SJSA1 (cell line): ENCODE measurements around the gene ATP13A3. TPM values are rescaled to one million over a fixed set of nuclear protein-coding genes. Genes with fewer than 3 reads are reported as not detected.

Source experiments
- DNase-seq, 2 experiments: peaks; one replicate each; pipeline ENCODE4 v3.0.0-alpha.2; 2015 to 2020; ENCODE audit warnings: low spot score in 2 of 2, low read depth in 1 of 2
- H3K27ac ChIP-seq: fragments of 250-450 bp; sonication (Bioruptor Pico); 2 replicates; pipeline ENCODE4 v1.5.1; 2020; ENCODE audit warnings: mild to moderate bottlenecking, moderate library complexity
- H3K27me3 ChIP-seq: fragments of 250-450 bp; sonication (Bioruptor Pico); replicated peaks from 2 replicates; pipeline ENCODE4 v1.5.1; 2020; ENCODE audit warnings: mild to moderate bottlenecking, moderate library complexity
- H3K36me3 ChIP-seq: fragments of 250-450 bp; sonication (Bioruptor Pico); 2 replicates; pipeline ENCODE4 v1.5.1; 2020; ENCODE audit warnings: mild to moderate bottlenecking
- H3K4me1 ChIP-seq: fragments of 250-450 bp; sonication (Bioruptor Pico); replicated peaks from 2 replicates; pipeline ENCODE4 v1.6.1; 2021; ENCODE audit warnings: mild to moderate bottlenecking
- H3K4me3 ChIP-seq: fragments of 250-450 bp; sonication (Bioruptor Pico); 2 replicates; pipeline ENCODE4 v1.5.1; 2020; ENCODE audit warnings: mild to moderate bottlenecking
- H3K9me3 ChIP-seq: fragments of 250-450 bp; sonication (Bioruptor Pico); replicated peaks from 2 replicates; pipeline ENCODE4 v1.5.1; 2020; ENCODE audit warnings: mild to moderate bottlenecking
- total RNA-seq: library from RNA; depleted of rRNA; stranded (reverse); fragments of >200 nt; shearing (Covaris generic); gene quantifications from 2 replicates; pipeline ENCODE4 v1.2.3, GENCODE V29; 2014

Gene ATP13A3
- total RNA-seq, 1 experiment from 2014 or later = 135 TPM

DNA sequence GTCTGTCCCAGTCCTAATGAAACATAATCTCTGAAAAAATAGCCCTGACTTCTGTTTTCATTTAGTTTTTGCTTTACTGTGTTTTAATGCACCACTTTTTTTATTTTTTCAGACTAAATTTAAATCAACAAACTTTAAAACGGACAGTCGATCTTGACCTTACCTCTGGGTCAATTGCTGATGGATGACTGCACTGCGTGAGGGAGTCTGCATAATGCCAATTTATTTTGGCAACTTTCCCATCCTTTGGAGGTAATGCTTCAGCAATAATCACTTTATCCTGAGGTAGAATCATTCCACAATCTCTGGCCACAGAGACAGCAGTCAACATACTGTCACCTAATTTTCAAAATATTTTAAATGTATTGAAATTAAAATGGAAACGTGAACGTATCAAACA lies 55.2 kb downstream of the ATP13A3 start:
- peaks cover 75% of the 10 kb centered on the region for H3K36me3 ChIP-seq
- no peaks in the 10 kb centered on the region for H3K9me3 ChIP-seq
- H3K4me1 ChIP-seq = no peaks in the 10 kb centered on the region
- no peak for DNase-seq
- H3K4me3 ChIP-seq = no peak overlapping the region
- no peak overlapping the region for H3K27ac ChIP-seq
- H3K27me3 ChIP-seq = no peaks in the 10 kb centered on the region

DNA sequence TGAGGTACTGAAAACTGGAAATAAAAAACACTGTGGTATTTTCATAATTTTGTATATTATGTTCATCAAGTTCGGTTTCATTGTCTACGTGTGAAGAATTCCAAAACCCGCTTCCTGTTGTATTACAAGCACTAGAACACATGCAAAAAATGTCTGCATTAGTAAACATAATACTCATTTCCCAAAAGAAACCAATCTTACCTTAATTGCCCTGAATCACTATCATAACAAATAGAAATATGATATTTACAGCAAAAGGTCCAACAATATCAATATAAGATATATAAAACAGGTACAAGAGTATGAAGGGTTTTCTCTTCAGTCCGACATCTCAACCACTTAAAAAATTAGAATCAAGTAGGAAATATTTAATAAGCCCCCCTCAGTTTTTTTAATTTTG lies 61.4 kb downstream of the ATP13A3 start:
- Histone ChIP-seq H3K4me1 (peaks cover 14% of the 10 kb centered on the region), H3K27ac (no peak overlapping the region), H3K27me3 (no peaks in the 10 kb centered on the region), H3K36me3 (peaks cover 57% of the 10 kb centered on the region), H3K9me3 (no peaks in the 10 kb centered on the region), H3K4me3 (no peak overlapping the region)
- DNase-seq = no peak

- no peak for DNase-seq
- no peak overlapping the region for H3K4me3 ChIP-seq
- H3K27ac ChIP-seq = no peak overlapping the region
- H3K4me1 ChIP-seq = peaks cover 14% of the 10 kb centered on the region
- peaks cover 58% of the 10 kb centered on the region for H3K36me3 ChIP-seq
- no peaks in the 10 kb centered on the region for H3K9me3 ChIP-seq
- H3K27me3 ChIP-seq = no peaks in the 10 kb centered on the region
Observed at GRCh38 chr3:194424953-194425352, 61.8 kb downstream of the ATP13A3 start.

DNA sequence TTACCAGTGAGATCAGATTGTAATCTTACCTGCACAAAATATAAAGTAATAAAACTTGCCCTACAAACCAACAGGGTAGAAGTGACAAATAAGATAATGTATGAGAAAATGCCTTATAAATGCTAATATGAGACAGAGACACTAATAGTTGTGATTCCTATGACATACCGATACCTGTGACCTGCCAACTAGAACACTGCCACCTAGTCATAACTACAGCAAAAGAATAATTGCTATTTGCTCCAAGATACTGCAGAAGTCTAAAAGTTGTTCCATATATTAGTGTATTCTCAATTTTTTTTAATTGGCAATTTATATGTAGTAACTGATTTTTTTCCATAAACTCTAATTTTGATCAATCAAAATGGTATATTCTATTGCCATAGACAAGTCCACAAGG lies 62.4 kb downstream of the ATP13A3 start:
- Histone ChIP-seq H3K4me3 (no peak overlapping the region), H3K9me3 (no peaks in the 10 kb centered on the region), H3K36me3 (peaks cover 57% of the 10 kb centered on the region), H3K27ac (no peak overlapping the region), H3K27me3 (no peaks in the 10 kb centered on the region), H3K4me1 (peaks cover 14% of the 10 kb centered on the region)
- DNase-seq = no peak

- no peak overlapping the region for H3K27ac ChIP-seq
- no peaks in the 10 kb centered on the region; the same call in 1 of the 2 replicates for H3K9me3 ChIP-seq
- no peaks in the 10 kb centered on the region for H3K27me3 ChIP-seq
- H3K4me3 ChIP-seq = no peak overlapping the region
- H3K4me1 ChIP-seq = peaks cover 14% of the 10 kb centered on the region
- peaks cover 63% of the 10 kb centered on the region for H3K36me3 ChIP-seq
- no peak for DNase-seq
Observed at GRCh38 chr3:194423317-194423716, 63.5 kb downstream of the ATP13A3 start.

- peak in 1 of 2 experiments; percentile 57 for DNase-seq
- Histone ChIP-seq H3K27me3 (no peaks in the 10 kb centered on the region), H3K36me3 (peaks cover 61% of the 10 kb centered on the region), H3K9me3 (no peaks in the 10 kb centered on the region; the same call in 1 of the 2 replicates), H3K4me3 (no peak overlapping the region), H3K4me1 (peaks cover 14% of the 10 kb centered on the region), H3K27ac (no peak overlapping the region)
Observed at GRCh38 chr3:194422188-194422587, 64.6 kb downstream of the ATP13A3 start.

DNA sequence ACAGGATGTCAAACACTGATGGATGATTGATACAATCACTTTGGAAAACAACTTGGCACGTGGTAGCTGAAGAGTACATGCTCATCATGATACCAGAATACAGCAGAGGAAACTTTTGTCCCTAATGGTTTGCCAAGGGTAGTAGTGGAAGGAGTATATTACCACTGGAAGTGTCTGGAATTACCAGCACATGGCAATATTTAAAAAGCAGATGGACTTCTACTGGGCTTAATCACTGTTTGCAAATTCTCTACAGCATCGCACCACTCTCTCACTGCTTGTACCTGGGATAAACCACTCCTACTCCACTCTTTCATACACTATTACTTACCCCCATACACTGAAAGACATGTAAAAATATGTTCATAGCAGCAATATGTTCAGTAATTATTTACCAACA lies 68.1 kb downstream of the ATP13A3 start:
- H3K4me1 ChIP-seq = peaks cover 14% of the 10 kb centered on the region
- no peak for DNase-seq
- no peak overlapping the region for H3K4me3 ChIP-seq
- no peak overlapping the region for H3K27ac ChIP-seq
- no peaks in the 10 kb centered on the region for H3K27me3 ChIP-seq
- peaks cover 42% of the 10 kb centered on the region for H3K36me3 ChIP-seq
- H3K9me3 ChIP-seq = no peaks in the 10 kb centered on the region; the same call in 1 of the 2 replicates

GRCh38 chr3:194407423-194407822 lies 79.4 kb downstream of the ATP13A3 start:
- DNase-seq = no peak
- Histone ChIP-seq H3K4me1 (no peaks in the 10 kb centered on the region), H3K27ac (no peak overlapping the region), H3K36me3 (peaks cover 36% of the 10 kb centered on the region), H3K9me3 (no peaks in the 10 kb centered on the region), H3K27me3 (no peaks in the 10 kb centered on the region), H3K4me3 (no peak overlapping the region)

- H3K4me1 ChIP-seq = no peaks in the 10 kb centered on the region
- H3K4me3 ChIP-seq = no peak overlapping the region
- DNase-seq = no peak
- H3K9me3 ChIP-seq = no peaks in the 10 kb centered on the region
- no peaks in the 10 kb centered on the region for H3K27me3 ChIP-seq
- H3K27ac ChIP-seq = no peak overlapping the region
- peaks cover 25% of the 10 kb centered on the region for H3K36me3 ChIP-seq
Observed at GRCh38 chr3:194405766-194406165, 81.0 kb downstream of the ATP13A3 start.

GRCh38 chr3:194404365-194405140 lies 82.2 kb downstream of the ATP13A3 start:
- H3K4me1 ChIP-seq = no peaks in the 10 kb centered on the region
- H3K36me3 ChIP-seq = peaks cover 25% of the 10 kb centered on the region
- no peak overlapping the region for H3K27ac ChIP-seq
- DNase-seq = no peak
- no peaks in the 10 kb centered on the region for H3K9me3 ChIP-seq
- no peak overlapping the region for H3K4me3 ChIP-seq
- no peaks in the 10 kb centered on the region for H3K27me3 ChIP-seq

DNA sequence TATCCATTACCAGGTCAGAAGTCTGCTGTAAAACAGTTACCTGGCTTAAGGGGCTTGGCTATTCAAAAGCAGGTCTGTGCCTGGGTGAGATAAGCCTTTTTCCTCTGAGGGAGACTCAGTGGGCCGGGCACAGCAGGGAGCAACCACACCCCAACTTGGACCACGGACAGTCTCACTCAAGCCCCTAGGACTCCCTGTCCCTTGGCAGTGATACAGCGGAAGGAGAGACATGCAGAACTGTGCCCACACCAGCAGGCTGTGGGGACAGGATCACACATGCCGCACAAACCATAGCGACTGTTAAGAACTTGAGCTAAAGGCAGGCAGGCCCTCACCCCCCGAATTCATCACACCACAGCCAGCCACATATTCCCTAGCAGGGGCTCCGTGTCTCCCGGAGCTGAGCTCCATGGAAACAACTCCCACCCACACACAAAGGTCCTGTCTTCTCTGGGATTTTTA lies 84.9 kb downstream of the ATP13A3 start:
- DNase-seq = no peak
- H3K9me3 ChIP-seq = no peaks in the 10 kb centered on the region
- H3K36me3 ChIP-seq = peaks cover 16% of the 10 kb centered on the region; the same call in 1 of the 2 replicates
- no peaks in the 10 kb centered on the region for H3K4me1 ChIP-seq
- no peak overlapping the region for H3K27ac ChIP-seq
- H3K27me3 ChIP-seq = no peaks in the 10 kb centered on the region
- no peak overlapping the region for H3K4me3 ChIP-seq

- no peak overlapping the region for H3K4me3 ChIP-seq
- H3K4me1 ChIP-seq = peaks cover 5% of the 10 kb centered on the region
- H3K9me3 ChIP-seq = no peaks in the 10 kb centered on the region
- H3K36me3 ChIP-seq = peaks cover 16% of the 10 kb centered on the region; the same call in 1 of the 2 replicates
- DNase-seq = no peak
- H3K27me3 ChIP-seq = no peaks in the 10 kb centered on the region
- H3K27ac ChIP-seq = no peak overlapping the region
Observed at GRCh38 chr3:194401346-194401745, 85.5 kb downstream of the ATP13A3 start.

DNA sequence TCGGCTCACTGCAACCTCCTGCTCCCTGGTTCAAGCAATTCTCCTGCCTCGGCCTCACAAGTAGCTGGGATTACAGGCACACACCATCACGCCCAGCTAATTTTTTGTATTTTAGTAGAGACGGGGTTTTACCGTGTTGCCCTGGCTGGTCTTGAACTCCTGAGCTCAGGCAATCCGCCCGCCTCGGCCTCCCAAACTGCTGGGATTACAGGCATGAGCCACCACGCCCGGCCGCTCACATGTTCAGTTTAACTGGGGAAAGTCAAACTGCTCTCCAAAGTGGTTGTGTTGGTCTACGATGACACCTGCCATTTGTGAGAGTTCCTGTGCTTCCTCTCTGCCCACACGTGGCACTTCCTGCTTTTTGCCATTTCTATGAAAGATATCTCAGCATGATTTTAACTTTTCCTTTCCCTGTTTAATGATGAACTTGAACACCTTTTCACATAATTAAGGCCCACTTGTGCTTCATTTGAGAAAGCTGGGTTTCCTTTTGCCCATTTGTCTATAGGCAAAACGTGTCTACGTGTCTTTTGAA lies 86.9 kb downstream of the ATP13A3 start:
- peaks cover 11% of the 10 kb centered on the region for H3K4me1 ChIP-seq
- no peak overlapping the region for H3K4me3 ChIP-seq
- no peaks in the 10 kb centered on the region for H3K27me3 ChIP-seq
- no peak for DNase-seq
- H3K27ac ChIP-seq = no peak overlapping the region
- H3K9me3 ChIP-seq = no peaks in the 10 kb centered on the region
- H3K36me3 ChIP-seq = peaks cover 7% of the 10 kb centered on the region; the same call in 1 of the 2 replicates

- no peak for DNase-seq
- Histone ChIP-seq H3K4me1 (peaks cover 11% of the 10 kb centered on the region), H3K36me3 (peaks cover 2% of the 10 kb centered on the region; the same call in 1 of the 2 replicates), H3K9me3 (no peaks in the 10 kb centered on the region), H3K4me3 (no peak within 1 kb of the TSS), H3K27me3 (no peaks in the 10 kb centered on the region), H3K27ac (no peak within 1 kb of the TSS)
Observed at GRCh38 chr3:194399166-194399565, 87.6 kb downstream of the ATP13A3 start, which contains the start of gene GP5. Gene GP5 (minus strand): TSS chr3:194399266. CDS start chr3:194398282, 984 bp downstream.
